Rectal smooth muscle tissue (tissue), 1 donor: ENCODE measurements around the gene SLC25A10.

Source experiments
- H3K27ac ChIP-seq: one replicate; pipeline ENCODE4 v1.7.0; 2013; ENCODE audit warnings: low read depth, low read length, inconsistent platforms
- H3K27me3 ChIP-seq: one replicate; pipeline ENCODE4 v1.7.0; 2013; ENCODE audit warnings: low read length; ENCODE audit not compliant: control insufficient read depth, insufficient read depth
- H3K36me3 ChIP-seq: one replicate; pipeline ENCODE4 v1.7.0; 2013; ENCODE audit warnings: low read length; ENCODE audit not compliant: control insufficient read depth, insufficient read depth
- H3K4me1 ChIP-seq: one replicate; pipeline ENCODE4 v1.7.0; 2013; ENCODE audit warnings: low read length; ENCODE audit not compliant: control insufficient read depth, insufficient read depth
- H3K4me3 ChIP-seq: one replicate; pipeline ENCODE4 v1.7.0; 2013; ENCODE audit warnings: low read length
- H3K9ac ChIP-seq: one replicate; pipeline ENCODE4 v1.7.0; 2013; ENCODE audit warnings: low read length

Gene SLC25A10

DNA sequence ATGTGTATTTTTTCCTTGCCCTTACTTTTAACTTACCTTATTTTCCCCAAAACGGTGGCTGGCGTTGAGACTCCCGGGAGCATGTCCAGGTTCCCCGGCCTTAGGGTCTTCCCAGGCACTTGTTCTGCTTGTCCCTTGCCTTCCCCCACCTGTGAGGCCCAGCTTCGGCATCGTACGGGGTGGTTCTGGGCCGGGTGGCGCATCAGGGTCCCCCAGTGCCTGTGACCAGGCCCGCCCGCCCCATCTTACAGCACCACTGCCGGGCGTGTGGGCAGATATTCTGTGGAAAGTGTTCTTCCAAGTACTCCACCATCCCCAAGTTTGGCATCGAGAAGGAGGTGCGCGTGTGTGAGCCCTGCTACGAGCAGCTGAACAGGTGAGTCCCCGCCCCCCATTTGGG is 20.9 kb upstream of the SLC25A10 start:
- Histone ChIP-seq H3K4me1 (no peaks in the 10 kb centered on the region), H3K27me3 (no peaks in the 10 kb centered on the region), H3K36me3 (peaks cover 57% of the 10 kb centered on the region), H3K9ac (no peak overlapping the region), H3K4me3 (no peak overlapping the region), H3K27ac (no peak overlapping the region)

DNA sequence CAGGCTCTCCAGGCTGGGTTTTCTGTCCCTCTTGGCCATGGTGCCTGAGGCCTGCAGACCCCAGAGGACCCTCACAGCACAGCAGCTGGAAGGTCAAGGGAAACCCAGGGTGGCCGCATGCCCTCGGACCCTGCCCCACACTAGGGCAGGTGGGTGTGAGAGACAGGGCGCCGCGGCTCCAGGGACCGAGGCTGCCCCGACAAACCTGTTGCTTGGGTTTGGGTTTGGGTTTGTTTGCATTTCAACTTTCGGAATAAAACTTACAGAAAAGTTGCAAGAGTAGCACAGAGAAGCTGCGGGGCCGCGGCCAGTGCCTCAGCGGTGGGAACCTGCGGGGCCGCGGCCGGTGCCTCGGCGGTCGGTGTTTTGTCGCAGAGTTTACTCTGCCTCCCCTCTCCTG is 20.5 kb upstream of the SLC25A10 start:
- Histone ChIP-seq H3K27me3 (no peaks in the 10 kb centered on the region), H3K4me1 (no peaks in the 10 kb centered on the region), H3K9ac (no peak overlapping the region), H3K27ac (no peak overlapping the region), H3K36me3 (peaks cover 57% of the 10 kb centered on the region), H3K4me3 (no peak overlapping the region)

- no peak overlapping the region for H3K9ac ChIP-seq
- peaks cover 63% of the 10 kb centered on the region for H3K36me3 ChIP-seq
- H3K27ac ChIP-seq, result no peak overlapping the region
- H3K4me3 ChIP-seq, result no peak overlapping the region
- no peaks in the 10 kb centered on the region for H3K4me1 ChIP-seq
- H3K27me3 ChIP-seq, result no peaks in the 10 kb centered on the region
Measured at GRCh38 chr17:81693509-81694210, 18.4 kb upstream of the SLC25A10 start.

GRCh38 chr17:81694810-81695209 is 17.3 kb upstream of the SLC25A10 start:
- Histone ChIP-seq H3K4me1 (no peaks in the 10 kb centered on the region), H3K9ac (no peak overlapping the region), H3K27ac (no peak overlapping the region), H3K4me3 (no peak overlapping the region), H3K36me3 (peaks cover 65% of the 10 kb centered on the region), H3K27me3 (no peaks in the 10 kb centered on the region)

- Histone ChIP-seq H3K9ac (no peak overlapping the region), H3K27me3 (no peaks in the 10 kb centered on the region), H3K27ac (no peak overlapping the region), H3K4me3 (no peak overlapping the region), H3K4me1 (no peaks in the 10 kb centered on the region), H3K36me3 (peaks cover 65% of the 10 kb centered on the region)
Measured at GRCh38 chr17:81695211-81695610, 16.9 kb upstream of the SLC25A10 start.

- H3K27me3 ChIP-seq, result no peaks in the 10 kb centered on the region
- no peak overlapping the region for H3K4me3 ChIP-seq
- H3K27ac ChIP-seq, result no peak overlapping the region
- no peaks in the 10 kb centered on the region for H3K4me1 ChIP-seq
- H3K9ac ChIP-seq, result no peak overlapping the region
- peaks cover 64% of the 10 kb centered on the region for H3K36me3 ChIP-seq
Measured at GRCh38 chr17:81695801-81696200, 16.3 kb upstream of the SLC25A10 start.

- Histone ChIP-seq H3K9ac (no peak overlapping the region), H3K36me3 (peaks cover 64% of the 10 kb centered on the region), H3K4me1 (peaks cover 3% of the 10 kb centered on the region), H3K27me3 (no peaks in the 10 kb centered on the region), H3K27ac (no peak overlapping the region), H3K4me3 (no peak overlapping the region)
Measured at GRCh38 chr17:81696218-81696941, 15.7 kb upstream of the SLC25A10 start.

DNA sequence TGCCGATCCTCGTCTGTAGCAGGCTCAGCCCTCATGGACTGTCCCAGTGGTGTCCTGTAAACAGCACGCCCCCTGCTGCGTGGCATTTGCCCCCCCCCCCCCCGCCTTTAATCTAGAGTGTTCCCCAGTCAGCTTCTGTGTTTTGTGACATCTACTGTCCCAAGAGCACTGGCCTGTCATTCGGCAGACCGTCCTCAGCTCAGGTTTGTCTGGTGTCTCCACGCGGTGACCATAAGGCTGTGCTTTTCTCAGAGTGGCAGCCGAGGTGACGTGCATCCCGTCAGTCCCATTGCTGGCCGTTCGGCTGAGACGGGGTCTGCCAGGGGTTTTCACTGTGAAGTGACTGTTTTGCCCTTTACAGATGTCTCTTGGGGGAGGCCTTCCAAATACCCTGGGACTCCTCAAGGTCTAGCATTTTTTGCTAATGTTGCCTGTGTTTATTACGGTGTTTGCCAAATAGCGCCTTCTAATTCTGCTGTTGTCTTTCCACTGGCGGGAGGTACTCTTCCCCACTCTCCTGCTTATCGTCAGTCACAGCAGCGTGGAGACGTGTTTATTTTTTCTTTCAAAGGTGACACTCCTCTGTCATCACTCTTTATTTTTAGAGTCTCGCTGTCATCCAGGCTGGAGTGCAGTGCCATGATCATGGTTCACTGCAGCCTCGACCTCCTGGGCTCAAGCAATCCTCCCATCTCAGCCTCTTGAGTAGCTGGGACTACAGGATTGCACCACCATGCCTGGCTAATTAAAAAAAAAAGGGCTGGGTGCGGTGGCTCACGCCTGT is 14.6 kb upstream of the SLC25A10 start:
- Histone ChIP-seq H3K4me1 (peaks cover 11% of the 10 kb centered on the region), H3K27me3 (no peaks in the 10 kb centered on the region), H3K36me3 (peaks cover 58% of the 10 kb centered on the region), H3K27ac (no peak overlapping the region), H3K4me3 (no peak overlapping the region), H3K9ac (no peak overlapping the region)

DNA sequence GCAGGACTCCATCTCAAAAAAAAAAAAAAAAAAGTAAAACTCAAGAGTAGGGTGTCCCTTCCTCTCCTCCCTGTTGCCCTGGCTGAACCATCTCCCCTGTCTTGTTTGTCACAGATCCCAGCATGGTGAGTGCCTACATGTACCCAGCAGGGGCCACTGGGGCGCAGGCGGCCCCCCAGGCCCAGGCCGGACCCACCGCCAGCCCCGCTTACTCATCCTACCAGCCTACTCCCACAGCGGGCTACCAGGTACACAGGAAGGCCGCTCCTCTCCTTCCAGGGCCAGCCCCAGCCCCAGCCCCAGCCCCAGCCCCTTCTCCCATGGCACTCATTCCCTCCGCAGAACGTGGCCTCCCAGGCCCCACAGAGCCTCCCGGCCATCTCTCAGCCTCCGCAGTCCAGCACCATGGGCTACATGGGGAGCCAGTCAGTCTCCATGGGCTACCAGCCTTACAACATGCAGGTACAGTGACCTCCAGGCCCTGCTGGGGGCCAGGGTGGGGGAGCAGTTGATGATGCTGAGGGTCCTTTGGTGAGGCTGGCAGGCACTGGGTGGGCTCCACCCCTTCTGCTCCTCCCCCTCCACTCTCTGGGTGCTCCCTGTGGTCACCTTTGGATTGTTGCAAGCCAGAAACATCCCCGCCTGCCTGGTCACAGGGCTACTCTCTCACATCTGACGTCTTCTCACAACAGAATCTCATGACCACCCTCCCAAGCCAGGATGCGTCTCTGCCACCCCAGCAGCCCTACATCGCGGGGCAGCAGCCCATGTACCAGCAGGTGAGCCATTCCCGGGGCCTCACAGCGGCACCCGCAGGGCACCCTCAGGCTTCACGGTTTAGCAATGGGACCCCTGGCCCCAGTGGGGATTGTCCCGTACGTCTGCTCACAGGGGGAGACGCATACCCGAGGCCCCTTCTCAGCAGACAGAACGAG is 11.5 kb upstream of the SLC25A10 start:
- Histone ChIP-seq H3K4me1 (peaks cover 15% of the 10 kb centered on the region), H3K27ac (no peak overlapping the region), H3K27me3 (no peaks in the 10 kb centered on the region), H3K36me3 (peaks cover 38% of the 10 kb centered on the region), H3K9ac (no peak overlapping the region), H3K4me3 (no peak overlapping the region)

DNA sequence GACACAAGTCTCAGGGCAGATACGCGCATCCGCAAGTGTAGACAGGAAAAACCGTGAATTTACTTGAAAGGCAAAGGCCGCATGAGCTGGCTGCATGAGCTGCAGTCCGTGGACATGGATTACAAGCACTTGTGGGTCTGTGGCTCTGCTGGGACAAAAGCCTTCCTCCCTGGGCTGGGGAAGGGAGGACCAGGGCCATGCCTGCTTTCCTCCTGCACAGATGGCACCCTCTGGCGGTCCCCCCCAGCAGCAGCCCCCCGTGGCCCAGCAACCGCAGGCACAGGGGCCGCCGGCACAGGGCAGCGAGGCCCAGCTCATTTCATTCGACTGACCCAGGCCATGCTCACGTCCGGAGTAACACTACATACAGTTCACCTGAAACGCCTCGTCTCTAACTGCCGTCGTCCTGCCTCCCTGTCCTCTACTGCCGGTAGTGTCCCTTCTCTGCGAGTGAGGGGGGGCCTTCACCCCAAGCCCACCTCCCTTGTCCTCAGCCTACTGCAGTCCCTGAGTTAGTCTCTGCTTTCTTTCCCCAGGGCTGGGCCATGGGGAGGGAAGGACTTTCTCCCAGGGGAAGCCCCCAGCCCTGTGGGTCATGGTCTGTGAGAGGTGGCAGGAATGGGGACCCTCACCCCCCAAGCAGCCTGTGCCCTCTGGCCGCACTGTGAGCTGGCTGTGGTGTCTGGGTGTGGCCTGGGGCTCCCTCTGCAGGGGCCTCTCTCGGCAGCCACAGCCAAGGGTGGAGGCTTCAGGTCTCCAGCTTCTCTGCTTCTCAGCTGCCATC is 10.6 kb upstream of the SLC25A10 start:
- H3K4me1 ChIP-seq, result peaks cover 15% of the 10 kb centered on the region
- H3K9ac ChIP-seq, result no peak overlapping the region
- peaks cover 31% of the 10 kb centered on the region for H3K36me3 ChIP-seq
- peak overlapping the region; percentile 0 for H3K4me3 ChIP-seq
- H3K27ac ChIP-seq, result no peak overlapping the region
- no peaks in the 10 kb centered on the region for H3K27me3 ChIP-seq

DNA sequence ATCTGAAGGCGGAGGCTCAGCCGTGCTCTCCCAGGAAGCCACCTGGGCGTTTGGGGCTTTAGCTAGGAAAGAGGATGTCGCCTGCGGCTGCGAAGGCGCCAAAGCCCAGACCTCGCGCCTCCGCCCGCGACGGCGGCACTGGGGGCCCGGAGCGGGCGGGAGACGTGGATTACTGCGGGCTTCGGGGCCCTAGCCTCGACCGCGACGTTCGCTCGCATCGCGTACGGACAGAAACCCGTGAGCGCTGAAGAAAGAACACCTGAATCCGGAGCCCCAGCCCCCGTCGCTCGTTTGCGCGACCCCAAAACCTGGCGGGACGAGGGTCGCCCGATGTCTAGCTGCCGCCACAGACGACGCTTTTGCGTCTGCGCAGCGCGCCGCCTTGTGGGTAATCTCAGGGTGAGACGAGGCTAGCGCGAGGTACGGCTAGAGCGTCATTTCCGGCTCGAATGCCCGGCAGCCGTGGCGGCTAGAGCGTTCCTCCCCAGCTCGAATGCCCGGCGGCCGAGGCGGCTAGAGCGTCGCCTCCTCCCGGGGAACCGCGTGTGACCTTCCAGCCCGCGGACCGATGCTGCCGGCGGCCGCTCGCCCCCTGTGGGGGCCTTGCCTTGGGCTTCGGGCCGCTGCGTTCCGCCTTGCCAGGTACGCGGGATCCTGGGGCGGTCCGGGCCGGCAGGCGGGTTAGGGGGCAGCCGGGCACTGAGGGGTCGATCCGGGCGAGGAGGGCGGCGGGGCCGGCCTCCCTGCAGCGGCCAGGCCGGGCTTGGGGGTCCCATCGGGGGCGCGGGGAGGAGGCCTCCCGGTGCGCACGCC is 8.9 kb upstream of the SLC25A10 start, which contains the start of gene MRPL12:
Gene MRPL12 (plus strand): TSS at position 434 of the 813 bp plus-strand sequence. CDS start 135 bp downstream, at position 569.
- Histone ChIP-seq H3K9ac (peak within 1 kb of the TSS; percentile 82), H3K27me3 (no peaks in the 10 kb centered on the region), H3K4me3 (peak within 1 kb of the TSS; percentile 95), H3K4me1 (peaks cover 15% of the 10 kb centered on the region), H3K36me3 (peaks cover 19% of the 10 kb centered on the region), H3K27ac (peak within 1 kb of the TSS; percentile 91)
